H9 (cell line): Measurements from ENCODE around the gene VAV3. TPM values are rescaled to one million over a fixed set of nuclear protein-coding genes. Genes with fewer than 3 reads are reported as not detected.

Experiments
- DNase-seq: peaks from one replicate; pipeline ENCODE4 v3.0.0-alpha.2; 2017
- H2AFZ ChIP-seq: one replicate; pipeline ENCODE4 v1.6.1; 2013; ENCODE audit warnings: mild to moderate bottlenecking, low read length, control low read depth, moderate library complexity
- H2AK5ac ChIP-seq: 2 replicates; pipeline ENCODE4 v1.6.1; 2013; ENCODE audit warnings: low read length, control low read depth, mixed read lengths; ENCODE audit not compliant: insufficient read length
- H2BK120ac ChIP-seq: one replicate; pipeline ENCODE4 v1.6.1; 2013; ENCODE audit warnings: low read depth, mild to moderate bottlenecking, low read length, control low read depth, inconsistent platforms; ENCODE audit not compliant: poor library complexity, severe bottlenecking
- H2BK12ac ChIP-seq: 2 replicates; pipeline ENCODE4 v1.6.1; 2013; ENCODE audit warnings: low read length, control low read depth, mixed read lengths, low read depth; ENCODE audit not compliant: insufficient read length
- H2BK15ac ChIP-seq: 2 replicates; pipeline ENCODE4 v1.6.1; 2013; ENCODE audit warnings: low read depth, low read length, control low read depth
- H2BK20ac ChIP-seq: one replicate; pipeline ENCODE4 v1.6.1; 2013; ENCODE audit warnings: low read depth, mild to moderate bottlenecking, low read length, control low read depth, inconsistent platforms; ENCODE audit not compliant: poor library complexity, severe bottlenecking
- H2BK5ac ChIP-seq: 2 replicates; pipeline ENCODE4 v1.6.1; 2013; ENCODE audit warnings: low read length, control low read depth, mixed read lengths; ENCODE audit not compliant: insufficient read length
- H3K14ac ChIP-seq: 2 replicates; pipeline ENCODE4 v1.6.1; 2013; ENCODE audit warnings: low read length, control low read depth; ENCODE audit not compliant: insufficient read depth
- H3K18ac ChIP-seq: 2 replicates; pipeline ENCODE4 v1.6.1; 2013; ENCODE audit warnings: low read depth, mild to moderate bottlenecking, mixed read lengths, low read length, control low read depth; ENCODE audit not compliant: insufficient read length
- H3K23ac ChIP-seq: 2 replicates; pipeline ENCODE4 v1.6.1; 2013; ENCODE audit warnings: low read length, control low read depth, mixed read lengths, low read depth; ENCODE audit not compliant: insufficient read length
- H3K23me2 ChIP-seq: 2 replicates; pipeline ENCODE4 v1.6.1; 2013; ENCODE audit warnings: low read depth, mild to moderate bottlenecking, mixed read lengths, low read length, control low read depth; ENCODE audit not compliant: insufficient read length, poor library complexity, severe bottlenecking
- H3K27ac ChIP-seq: 2 replicates; pipeline ENCODE4 v1.5.1; 2013; ENCODE audit warnings: low read length, control low read depth, mixed read lengths, low read depth; ENCODE audit not compliant: insufficient read length
- H3K27me3 ChIP-seq: 2 replicates; pipeline ENCODE4 v1.6.1; 2013; ENCODE audit warnings: low read length, control low read depth, inconsistent platforms; ENCODE audit not compliant: insufficient read depth
- H3K4ac ChIP-seq: 2 replicates; pipeline ENCODE4 v1.6.1; 2013; ENCODE audit warnings: low read depth, mild to moderate bottlenecking, control low read depth, inconsistent platforms, low read length, moderate library complexity
- H3K4me1 ChIP-seq: 2 replicates; pipeline ENCODE4 v1.6.1; 2013; ENCODE audit warnings: low read length, control low read depth, inconsistent platforms; ENCODE audit not compliant: insufficient read depth
- H3K4me2 ChIP-seq: 2 replicates; pipeline ENCODE4 v1.6.1; 2013; ENCODE audit warnings: low read length, control low read depth, mixed read lengths; ENCODE audit not compliant: insufficient read length, insufficient read depth
- H3K56ac ChIP-seq: 2 replicates; pipeline ENCODE4 v1.6.1; 2013; ENCODE audit warnings: low read depth, mild to moderate bottlenecking, mixed read lengths, low read length, control low read depth; ENCODE audit not compliant: insufficient read length
- H3K79me1 ChIP-seq: 2 replicates; pipeline ENCODE4 v1.6.1; 2013; ENCODE audit warnings: low read depth, mild to moderate bottlenecking, moderate library complexity, low read length, control low read depth, inconsistent platforms; ENCODE audit not compliant: insufficient read depth, poor library complexity, severe bottlenecking
- H3K79me2 ChIP-seq: 2 replicates; pipeline ENCODE4 v1.6.1; 2013; ENCODE audit warnings: low read length, control low read depth, inconsistent platforms; ENCODE audit not compliant: insufficient read depth
- H3K9ac ChIP-seq: 2 replicates; pipeline ENCODE4 v1.6.1; 2013; ENCODE audit warnings: low read length, control low read depth, mixed read lengths; ENCODE audit not compliant: insufficient read length; ENCODE audit errors: extremely low read depth
- H3K9me3 ChIP-seq: one replicate; pipeline ENCODE4 v1.6.1; 2013; ENCODE audit warnings: low read depth, low read length, inconsistent platforms; ENCODE audit not compliant: control insufficient read depth
- H3T11ph ChIP-seq: one replicate; pipeline ENCODE4 v1.6.1; 2013; ENCODE audit warnings: mild to moderate bottlenecking, low read length, control low read depth, inconsistent platforms
- H4K20me1 ChIP-seq: one replicate; pipeline ENCODE4 v1.6.1; 2013; ENCODE audit not compliant: control insufficient read depth, insufficient read length, insufficient read depth
- H4K5ac ChIP-seq: 2 replicates; pipeline ENCODE4 v1.6.1; 2013; ENCODE audit warnings: low read depth, mild to moderate bottlenecking, mixed read lengths, low read length, control low read depth; ENCODE audit not compliant: insufficient read length
- H4K8ac ChIP-seq: replicated peaks from 2 replicates; pipeline ENCODE4 v1.6.1; 2013; ENCODE audit warnings: low read length, control low read depth, mixed read lengths, low read depth; ENCODE audit not compliant: insufficient read length
- H4K91ac ChIP-seq: 2 replicates; pipeline ENCODE4 v1.6.1; 2013; ENCODE audit warnings: low read depth, mild to moderate bottlenecking, moderate library complexity, mixed read lengths, low read length, control low read depth; ENCODE audit not compliant: insufficient read length
- H3K27ac Mint-ChIP-seq, 3 experiments: 2 replicates in 2 of 3; 3 replicates in 1 of 3; pipeline ENCODE4 v1.8.0; 2020 to 2021; ENCODE audit warnings: mixed read lengths in 3 of 3, mild to moderate bottlenecking in 1 of 3, moderate library complexity in 1 of 3
- H3K27me3 Mint-ChIP-seq: 2 replicates; pipeline ENCODE4 v1.8.0; 2021; ENCODE audit warnings: low read depth, mild to moderate bottlenecking, moderate library complexity, mixed read lengths
- H3K36me3 Mint-ChIP-seq, 3 experiments: 2 replicates in 2 of 3; 3 replicates in 1 of 3; pipeline ENCODE4 v1.8.0; 2020 to 2021; ENCODE audit warnings: low read depth in 3 of 3, mixed read lengths in 3 of 3; ENCODE audit not compliant: insufficient read depth in 1 of 3
- H3K4me1 Mint-ChIP-seq, 2 experiments: 2 replicates each; pipeline ENCODE4 v1.8.0; 2020; ENCODE audit warnings: mixed read lengths in 2 of 2
- H3K4me3 Mint-ChIP-seq, 2 experiments: 2 replicates in 1 of 2; 3 replicates in 1 of 2; pipeline ENCODE4 v1.8.0; 2020 to 2021; ENCODE audit warnings: mild to moderate bottlenecking in 2 of 2, mixed read lengths in 2 of 2, moderate library complexity in 1 of 2
- H3K9me3 Mint-ChIP-seq, 2 experiments: 2 replicates in 1 of 2; 3 replicates in 1 of 2; pipeline ENCODE4 v1.8.0; 2020; ENCODE audit warnings: mild to moderate bottlenecking in 2 of 2, mixed read lengths in 2 of 2, moderate library complexity in 1 of 2
- WGBS: extraction: QIAGEN DNeasy Blood & Tissue Kit; methylation state at CpG from one replicate; pipeline ENCODE4 v1.1.7; 2013; ENCODE audit warnings: missing lambda C conversion rate, low lambda C conversion rate, mixed read lengths; ENCODE audit not compliant: insufficient read length; ENCODE audit errors: extremely low coverage; 5-methylcytosine and 5-hydroxymethylcytosine counted together
- total RNA-seq: library from RNA; stranded (reverse); gene quantifications from 2 replicates; pipeline ENCODE4 v1.2.1, GENCODE V29; 2021
- TF ChIP-seq, protein P1 (sequence below): fragments of 200-600 bp; sonication (generic); conservative IDR thresholded peaks from 3 replicates; pipeline ENCODE4 v1.8.0; 2021; ENCODE audit warnings: antibody characterized with exemption, mild to moderate bottlenecking

The VAV3 gene
- total RNA-seq, 1 experiment from 2014 or later, result 5.1 TPM

DNA sequence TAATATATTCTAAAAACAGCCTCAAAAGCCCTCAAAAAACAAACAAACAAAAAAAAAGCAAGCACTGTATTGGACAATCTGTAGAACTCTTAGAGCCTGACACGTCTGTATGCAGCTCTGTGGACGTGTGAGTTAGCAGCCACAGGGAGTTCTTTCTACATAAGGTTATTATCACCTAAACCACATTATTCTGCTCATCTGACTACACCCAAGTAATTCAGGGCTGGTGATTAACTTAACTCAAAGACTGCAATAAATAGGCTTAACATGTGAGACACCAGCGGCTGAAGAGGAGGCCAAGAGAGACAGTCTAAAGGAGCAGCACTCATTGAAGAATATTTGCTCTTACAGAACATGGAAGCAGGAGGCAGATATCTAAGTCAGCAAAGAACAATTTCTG, 316.0 kb downstream of the VAV3 start:
- no peak overlapping the region for H3K4ac ChIP-seq
- H4K5ac ChIP-seq, result no peak overlapping the region
- Mint-ChIP-seq H3K36me3 (no peaks in the 10 kb centered on the region), H3K4me1 (peaks cover 5 to 7% of the 10 kb centered on the region in 2 experiments; a peak in 2 of 4 replicates), H3K9me3 (no peaks in the 10 kb centered on the region), H3K4me3 (no peak overlapping the region), H3K27ac (no peak overlapping the region; a peak in 1 of 7 replicates), H3K27me3 (no peaks in the 10 kb centered on the region)
- H4K91ac ChIP-seq, result no peak overlapping the region
- no peak overlapping the region for H3K9ac ChIP-seq
- H2AK5ac ChIP-seq, result no peak overlapping the region
- no peak overlapping the region for H3T11ph ChIP-seq
- no CpG with 5 or more reads among the region's 3 CpGs for WGBS
- no peaks in the 10 kb centered on the region for H3K23me2 ChIP-seq
- no peak overlapping the region for H3K18ac ChIP-seq
- H4K8ac ChIP-seq, result no peak overlapping the region
- TF ChIP-seq, protein P1, sequence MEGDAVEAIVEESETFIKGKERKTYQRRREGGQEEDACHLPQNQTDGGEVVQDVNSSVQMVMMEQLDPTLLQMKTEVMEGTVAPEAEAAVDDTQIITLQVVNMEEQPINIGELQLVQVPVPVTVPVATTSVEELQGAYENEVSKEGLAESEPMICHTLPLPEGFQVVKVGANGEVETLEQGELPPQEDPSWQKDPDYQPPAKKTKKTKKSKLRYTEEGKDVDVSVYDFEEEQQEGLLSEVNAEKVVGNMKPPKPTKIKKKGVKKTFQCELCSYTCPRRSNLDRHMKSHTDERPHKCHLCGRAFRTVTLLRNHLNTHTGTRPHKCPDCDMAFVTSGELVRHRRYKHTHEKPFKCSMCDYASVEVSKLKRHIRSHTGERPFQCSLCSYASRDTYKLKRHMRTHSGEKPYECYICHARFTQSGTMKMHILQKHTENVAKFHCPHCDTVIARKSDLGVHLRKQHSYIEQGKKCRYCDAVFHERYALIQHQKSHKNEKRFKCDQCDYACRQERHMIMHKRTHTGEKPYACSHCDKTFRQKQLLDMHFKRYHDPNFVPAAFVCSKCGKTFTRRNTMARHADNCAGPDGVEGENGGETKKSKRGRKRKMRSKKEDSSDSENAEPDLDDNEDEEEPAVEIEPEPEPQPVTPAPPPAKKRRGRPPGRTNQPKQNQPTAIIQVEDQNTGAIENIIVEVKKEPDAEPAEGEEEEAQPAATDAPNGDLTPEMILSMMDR, result no peak
- H3K27me3 ChIP-seq, result no peaks in the 10 kb centered on the region
- H3K79me2 ChIP-seq, result no peaks in the 10 kb centered on the region
- no peak overlapping the region for H2BK5ac ChIP-seq
- H3K56ac ChIP-seq, result no peak overlapping the region
- DNase-seq, result no peak
- no peak overlapping the region for H2BK15ac ChIP-seq
- no peaks in the 10 kb centered on the region for H4K20me1 ChIP-seq
- no peak overlapping the region for H3K14ac ChIP-seq
- H3K27ac ChIP-seq, result no peak overlapping the region
- no peak overlapping the region for H3K4me2 ChIP-seq
- H3K4me1 ChIP-seq, result no peaks in the 10 kb centered on the region; the same call in 1 of the 2 replicates
- H2AFZ ChIP-seq, result no peak overlapping the region
- H3K79me1 ChIP-seq, result no peaks in the 10 kb centered on the region
- H3K23ac ChIP-seq, result no peak overlapping the region
- no peak overlapping the region for H2BK120ac ChIP-seq
- no peak overlapping the region for H2BK12ac ChIP-seq
- H2BK20ac ChIP-seq, result no peak overlapping the region
- no peaks in the 10 kb centered on the region for H3K9me3 ChIP-seq
